ENCODE results near the gene C12orf42.

- TF ChIP-seq CTCF (IDR thresholded peaks at IDR 0.05; ENCODE audit: borderline replicate concordance, extremely low read depth, low read length, poor library complexity, severe bottlenecking) (no peak), EZH2 (IDR thresholded peaks at IDR 0.05; ENCODE audit: borderline replicate concordance, low read depth, low read length, severe bottlenecking) (no peak)
These were observed 226.8 kb downstream of the C12orf42 start for GRCh38 chr12:103268831-103269514.
